ENCODE measurements around the gene TRAM2.
A peak's percentile ranks its signal among the peaks of the same experiment; 100 is the strongest.

TRAM2 gene

DNA sequence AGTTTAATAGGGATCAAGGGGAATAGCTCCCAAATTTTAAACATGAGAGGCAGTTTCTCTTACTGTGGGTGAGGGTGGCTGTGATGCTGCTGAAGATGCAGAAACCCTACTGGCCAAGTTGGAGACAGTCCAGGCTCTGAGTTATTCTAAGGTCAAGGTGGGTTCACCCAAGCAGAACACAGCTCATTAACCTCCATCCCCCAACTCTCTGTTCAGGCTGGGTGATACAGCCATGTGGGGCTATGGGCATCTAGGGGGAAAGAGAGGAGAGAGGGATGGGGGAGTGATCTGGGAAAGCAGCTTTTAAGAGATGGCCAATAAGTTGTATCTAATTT is 18.9 kb upstream of the TRAM2 start:
- in situ Hi-C loops (cut with MboI; ENCODE audit: low pct_unique_long_range_greater_than_20kb, low sequenced_read_pairs) = no loop called here
- DNase-seq = no peak

DNA sequence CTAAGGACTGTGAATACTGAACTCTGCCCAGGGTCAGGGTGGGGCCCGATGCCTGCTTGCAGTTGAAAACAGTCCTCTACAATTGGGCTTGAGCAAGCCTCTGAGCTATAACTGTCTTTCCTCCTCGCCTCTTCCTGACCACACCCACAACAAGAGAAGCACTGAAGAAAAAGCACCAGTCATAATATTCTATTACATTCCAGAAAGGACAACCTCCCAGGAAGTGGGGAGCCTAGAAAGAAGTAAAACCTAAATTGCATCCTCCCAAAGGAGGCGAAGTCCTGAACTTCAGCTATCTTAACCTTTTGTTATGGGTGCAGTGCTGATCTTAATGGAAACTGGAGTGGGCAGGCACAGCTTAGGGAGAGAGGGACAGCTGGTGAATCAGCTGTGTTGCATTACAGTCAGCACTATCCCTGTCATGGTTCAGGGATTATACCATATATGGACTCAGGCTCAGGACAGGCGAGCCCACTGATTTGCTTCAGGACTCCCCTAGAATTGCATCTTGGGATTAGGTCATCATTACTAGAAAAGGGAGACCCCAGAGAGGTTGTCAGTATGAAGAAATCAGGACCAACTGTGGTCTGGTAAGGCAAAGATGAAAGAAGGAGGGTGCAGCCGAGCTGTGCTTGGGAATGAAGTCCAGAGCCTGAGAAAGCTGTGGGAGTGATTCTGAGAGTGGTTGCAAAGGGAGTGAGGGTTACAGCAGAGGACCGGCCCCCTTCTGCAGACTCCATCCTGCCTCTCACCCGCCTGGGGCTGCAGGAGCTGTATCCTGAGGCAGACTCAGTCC is 18.3 kb upstream of the TRAM2 start:
- DNase-seq = peak; percentile 36
- in situ Hi-C loops (cut with MboI; ENCODE audit: low pct_unique_long_range_greater_than_20kb, low sequenced_read_pairs) = no loop called here

DNA sequence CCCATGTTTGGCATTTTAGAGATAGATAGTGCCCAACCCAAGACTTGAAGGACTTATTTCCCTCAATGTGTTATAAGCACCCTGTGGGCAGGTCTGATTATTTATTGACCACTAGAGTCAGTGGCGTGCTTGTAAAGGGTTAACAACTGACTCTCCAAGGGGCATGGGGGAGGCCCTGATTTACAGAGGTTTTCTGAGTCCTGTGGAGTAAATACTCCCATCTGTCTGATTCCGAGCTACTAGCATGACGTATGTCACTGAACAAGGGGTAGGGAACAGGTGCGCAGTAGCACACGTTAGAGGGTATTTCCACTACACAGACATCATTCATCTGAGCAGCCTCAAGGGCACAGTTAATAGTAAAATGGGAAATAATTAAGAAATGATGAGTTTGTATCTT is 17.4 kb upstream of the TRAM2 start:
- DNase-seq = no peak
- in situ Hi-C loops (cut with MboI; ENCODE audit: low pct_unique_long_range_greater_than_20kb, low sequenced_read_pairs) = no loop called here

DNA sequence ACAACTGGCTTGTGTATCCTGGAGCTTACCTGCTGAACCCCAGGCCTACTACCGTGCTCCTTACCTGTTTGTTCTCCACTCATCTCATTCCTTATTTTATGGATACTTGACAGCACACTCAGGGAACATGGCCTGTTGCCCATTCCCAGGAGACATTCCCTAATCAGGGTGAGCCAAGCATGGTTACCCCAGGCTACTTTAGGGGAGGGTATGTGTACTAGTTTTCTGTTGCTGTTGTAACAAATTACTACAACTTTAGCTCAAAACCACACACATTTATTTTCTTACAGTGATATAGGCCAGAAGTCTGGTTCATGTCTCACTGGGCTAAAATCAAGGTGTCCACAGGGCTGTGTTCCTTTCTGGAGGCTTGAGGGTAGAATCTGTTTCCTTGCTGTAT is 15.0 kb upstream of the TRAM2 start:
- no peak for DNase-seq

DNA sequence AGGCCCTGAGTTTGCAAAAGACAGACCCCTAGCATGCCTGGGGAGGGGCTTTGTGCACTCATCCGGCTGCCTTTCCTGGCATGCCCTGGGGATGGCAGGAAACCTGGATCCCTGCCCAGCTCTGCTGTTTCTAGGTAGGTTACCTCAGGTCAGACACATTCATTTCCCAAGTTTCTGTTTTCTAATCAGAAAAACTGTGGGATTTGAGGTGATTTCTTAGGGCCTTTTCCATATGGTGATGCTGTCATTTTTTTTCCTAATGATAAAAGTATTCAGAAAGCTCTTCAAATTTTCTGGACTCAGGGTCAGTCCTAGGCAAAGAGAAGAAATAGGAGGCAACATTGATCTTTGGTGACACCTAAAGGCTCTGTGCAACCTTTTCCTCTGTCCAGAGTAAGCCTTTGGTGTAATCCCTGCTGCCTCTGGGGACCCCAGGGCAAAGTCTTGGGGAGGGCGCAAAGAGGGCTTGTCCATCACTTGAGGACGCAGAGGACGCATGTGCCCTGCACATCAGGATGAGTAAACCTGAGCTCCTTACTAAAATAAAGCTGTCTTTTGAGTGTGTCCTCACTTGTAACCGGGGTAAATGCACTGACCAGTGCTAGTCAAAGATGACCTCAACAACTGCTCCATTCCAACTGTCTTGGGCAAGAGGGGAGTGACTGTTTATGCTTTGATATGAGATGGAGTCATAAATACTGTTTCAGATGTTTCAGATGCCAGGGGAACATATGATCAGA is 13.5 kb upstream of the TRAM2 start:
- no peak for DNase-seq
- in situ Hi-C loops (cut with MboI; ENCODE audit: low pct_unique_long_range_greater_than_20kb, low sequenced_read_pairs) = no loop called here

More for the DNA sequence above, 15.0 kb upstream of the TRAM2 start:
- in situ Hi-C loops (cut with MboI; ENCODE audit: low pct_unique_long_range_greater_than_20kb, low sequenced_read_pairs) = no loop called here

DNA sequence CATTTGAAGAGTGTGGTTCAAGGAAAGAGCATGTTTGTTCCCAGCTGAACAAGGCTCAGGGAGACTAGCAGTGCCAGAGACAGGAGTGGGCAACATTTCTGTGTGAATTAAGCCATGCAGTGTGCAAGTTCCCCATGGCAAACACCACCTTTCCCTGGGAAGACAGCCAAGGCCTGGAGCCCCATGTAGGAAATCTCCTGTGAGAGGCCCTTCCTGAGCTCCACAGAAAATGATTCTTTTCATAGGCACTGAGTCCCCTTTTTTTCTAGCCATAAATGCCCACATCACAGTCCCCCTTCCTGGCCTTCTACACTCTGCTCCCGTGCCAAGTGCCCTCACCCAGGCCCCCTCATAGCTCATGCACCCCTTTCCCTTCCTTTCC is 11.8 kb upstream of the TRAM2 start:
- in situ Hi-C loops (cut with MboI; ENCODE audit: low pct_unique_long_range_greater_than_20kb, low sequenced_read_pairs) = no loop called here
- DNase-seq = no peak

DNA sequence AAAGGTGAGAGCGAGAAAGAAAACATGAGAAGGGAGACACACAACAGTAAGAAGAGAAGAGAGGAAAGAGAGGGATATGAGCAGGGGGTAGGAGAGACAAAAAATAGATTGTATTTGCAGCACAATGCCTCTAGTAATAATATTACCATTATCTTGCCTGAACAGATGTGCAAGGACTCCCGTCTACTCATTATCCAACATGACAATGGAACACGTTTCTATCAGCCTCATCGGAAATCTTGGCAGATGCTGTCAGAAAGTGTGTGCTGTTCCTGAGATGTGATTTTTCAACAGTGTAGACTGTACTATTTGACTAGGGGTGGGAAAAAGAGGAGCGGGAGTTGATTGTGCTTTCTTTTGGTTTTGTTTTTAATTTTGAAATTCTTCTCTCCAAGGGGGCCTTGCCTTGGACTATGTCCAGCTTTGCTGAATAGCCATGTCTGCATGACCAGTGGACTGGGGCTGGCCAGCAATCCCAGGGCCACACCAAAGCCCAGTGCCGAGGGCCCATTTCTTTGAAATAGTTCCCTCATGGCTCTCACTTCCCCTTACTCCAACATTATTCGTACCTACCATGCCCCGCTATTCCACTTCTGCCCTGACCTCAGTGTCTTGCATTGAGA is 11.3 kb upstream of the TRAM2 start:
- in situ Hi-C loops (cut with MboI; ENCODE audit: low pct_unique_long_range_greater_than_20kb, low sequenced_read_pairs) = no loop called here
- no peak for DNase-seq

DNA sequence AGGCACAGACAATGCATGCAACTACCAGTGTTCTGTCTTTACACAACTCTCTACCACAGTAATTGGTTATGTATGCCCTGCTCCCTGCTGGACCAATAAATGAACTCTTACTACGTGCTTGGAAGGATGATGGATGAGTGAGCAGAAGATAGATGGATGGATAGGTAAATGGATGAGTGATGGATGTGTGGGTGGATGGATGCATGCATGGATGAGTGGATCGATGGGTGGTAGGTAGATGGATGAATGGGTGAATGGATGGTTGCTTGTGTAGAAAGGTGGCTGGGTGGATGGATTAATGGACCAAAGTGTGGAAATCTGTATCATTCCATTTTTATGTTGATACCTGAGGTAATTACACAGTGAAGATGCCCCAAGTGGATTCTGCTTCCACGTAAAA is 10.1 kb upstream of the TRAM2 start:
- DNase-seq = no peak

DNA sequence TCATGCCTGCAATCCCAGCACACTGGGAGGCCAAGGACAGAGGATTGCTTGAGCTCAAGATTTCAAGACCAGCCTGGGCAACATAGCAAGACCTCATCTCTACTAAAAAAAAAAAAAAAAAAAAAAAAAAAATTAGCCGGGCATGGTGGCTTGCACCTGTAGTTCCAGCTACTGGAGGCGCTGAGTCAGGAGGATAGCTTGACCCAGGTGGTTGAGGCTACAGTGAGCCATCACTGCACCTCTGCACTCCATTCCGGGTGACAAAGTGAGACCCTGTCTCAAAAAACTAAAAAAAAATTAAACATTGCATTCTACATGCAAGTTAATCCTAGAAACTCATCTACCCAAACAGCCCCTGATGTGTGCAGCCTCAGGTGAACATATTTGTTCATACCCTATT is 7.3 kb upstream of the TRAM2 start:
- DNase-seq = no peak
- in situ Hi-C loops (cut with MboI; ENCODE audit: low pct_unique_long_range_greater_than_20kb, low sequenced_read_pairs) = no loop called here

More for the DNA sequence above, 10.1 kb upstream of the TRAM2 start:
- in situ Hi-C loops (cut with MboI; ENCODE audit: low pct_unique_long_range_greater_than_20kb, low sequenced_read_pairs) = no loop called here

DNA sequence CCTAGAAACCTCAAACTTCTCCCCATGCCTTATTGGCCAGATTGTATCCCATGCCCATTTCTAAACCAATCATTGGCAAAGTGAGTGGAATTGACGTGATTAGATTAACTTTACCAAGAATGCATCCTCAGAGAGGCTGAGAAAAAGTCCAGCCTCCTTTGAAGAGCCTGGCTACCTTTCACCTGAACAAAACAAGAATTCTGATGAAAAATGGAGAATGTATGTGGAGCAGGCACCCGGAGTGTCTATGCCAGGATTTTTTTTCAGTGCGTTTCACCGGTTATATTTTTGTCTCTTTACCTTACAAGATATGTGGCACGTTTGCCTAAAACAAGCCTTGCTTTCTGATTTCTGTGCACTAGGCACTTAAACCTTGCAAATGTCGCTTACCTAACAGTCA is 6.1 kb upstream of the TRAM2 start:
- in situ Hi-C loops (cut with MboI; ENCODE audit: low pct_unique_long_range_greater_than_20kb, low sequenced_read_pairs) = no loop called here
- no peak for DNase-seq

DNA sequence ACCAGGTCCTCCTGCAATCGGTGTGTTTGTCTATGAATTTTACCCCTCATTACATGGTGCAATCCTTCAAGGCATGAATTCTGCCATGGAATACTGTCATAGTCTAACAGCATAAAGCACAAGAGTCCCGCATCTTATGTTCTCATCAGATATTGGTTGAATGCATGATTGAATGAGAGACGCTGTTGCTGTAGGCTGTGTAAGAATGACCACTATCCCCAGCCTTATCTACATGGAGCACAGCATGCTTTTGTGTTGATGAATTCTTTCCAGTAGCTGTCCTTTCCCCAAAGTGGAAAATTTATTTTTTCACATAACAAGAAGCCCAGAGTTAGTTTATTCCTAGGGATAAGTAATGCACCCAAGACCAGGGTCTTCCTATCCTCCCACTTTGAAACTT is 5.6 kb upstream of the TRAM2 start:
- in situ Hi-C loops (cut with MboI; ENCODE audit: low pct_unique_long_range_greater_than_20kb, low sequenced_read_pairs) = no loop called here
- DNase-seq = no peak

DNA sequence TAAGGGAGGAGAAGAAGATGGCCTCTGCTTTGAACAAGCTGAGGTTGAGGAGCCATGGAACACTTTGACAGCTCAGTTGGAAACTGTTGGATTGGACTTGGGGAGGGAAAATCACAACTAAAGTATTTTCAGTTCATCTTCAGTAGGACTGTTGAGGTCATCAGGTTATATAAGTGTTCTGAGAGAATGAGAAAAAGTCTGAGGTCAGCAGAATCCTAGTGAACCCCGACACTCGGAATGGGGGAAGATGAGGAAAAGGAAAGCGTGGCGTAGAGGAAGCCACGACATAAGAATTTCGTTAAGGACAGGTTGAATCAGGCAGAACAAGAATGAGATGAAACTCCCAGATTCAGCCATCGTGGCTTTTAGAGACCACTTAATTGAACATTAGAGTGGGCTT is 4.0 kb upstream of the TRAM2 start:
- in situ Hi-C loops (cut with MboI; ENCODE audit: low pct_unique_long_range_greater_than_20kb, low sequenced_read_pairs) = no loop called here

DNA sequence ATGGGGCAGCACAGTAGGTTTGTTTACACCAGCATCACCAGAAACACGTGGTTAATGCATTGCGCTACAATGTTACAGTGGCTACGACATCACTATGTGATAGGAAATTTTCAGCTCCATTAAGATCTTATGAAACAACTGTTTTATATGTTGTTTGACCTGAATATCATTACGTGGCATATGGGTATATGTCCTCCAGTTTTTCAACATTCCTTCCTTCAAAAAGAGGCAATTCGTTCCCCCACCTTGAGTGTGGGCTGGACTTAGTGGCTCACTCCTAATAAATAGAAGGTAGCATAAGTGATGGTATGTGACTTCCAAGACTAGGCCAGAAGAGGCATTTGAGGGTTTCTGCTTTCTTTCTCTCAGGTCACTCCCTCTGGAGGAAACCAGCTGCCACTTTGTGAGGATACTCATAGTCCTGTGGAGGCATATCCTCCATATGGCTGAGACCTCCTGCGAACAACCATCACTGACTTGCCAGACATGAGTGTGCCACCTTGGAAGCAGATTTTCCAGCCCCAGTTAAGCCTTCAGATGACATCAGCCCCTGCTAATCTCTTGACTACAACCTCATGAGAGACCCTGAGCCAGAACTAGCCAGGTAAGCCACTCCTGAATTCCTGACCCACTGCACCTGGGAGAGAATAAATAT is 2.3 kb upstream of the TRAM2 start:
- in situ Hi-C loops (cut with MboI; ENCODE audit: low pct_unique_long_range_greater_than_20kb, low sequenced_read_pairs) = no loop called here
- DNase-seq = no peak

More for the DNA sequence above, 4.0 kb upstream of the TRAM2 start:
- no peak for DNase-seq

DNA sequence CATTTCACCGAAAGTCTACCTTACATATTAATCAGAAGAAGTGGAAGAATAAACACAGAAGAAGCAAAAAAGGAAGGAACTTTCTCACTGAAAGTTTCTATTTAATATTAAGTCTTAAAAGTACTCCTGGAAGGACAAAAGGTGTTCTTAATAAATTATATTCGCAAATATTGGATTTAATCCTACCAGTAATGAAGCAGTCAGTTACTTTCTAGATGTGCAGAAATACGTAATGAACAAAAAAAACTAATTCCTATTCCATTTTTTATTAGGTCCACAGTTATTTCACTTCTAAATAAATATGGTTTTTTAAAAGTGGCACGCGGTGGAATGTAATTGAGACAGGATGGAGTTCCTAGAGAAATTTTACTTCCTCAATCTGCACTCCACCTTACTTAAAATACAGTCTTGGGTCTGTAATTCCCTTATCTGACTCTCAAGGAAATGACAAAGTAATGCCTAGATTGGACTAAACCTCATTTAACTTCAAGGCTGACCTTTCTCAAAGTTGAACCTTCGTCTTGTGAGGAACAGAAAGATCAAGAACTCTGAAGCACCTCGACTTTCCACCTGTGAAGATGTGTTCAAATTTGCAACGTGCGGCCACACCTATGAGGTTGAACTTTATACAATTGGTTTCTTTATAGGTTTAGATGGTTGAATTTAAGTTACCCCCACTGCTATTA is 1.1 kb upstream of the TRAM2 start:
- peak; percentile 67 for DNase-seq
- in situ Hi-C loops (cut with MboI; ENCODE audit: low pct_unique_long_range_greater_than_20kb, low sequenced_read_pairs) = no loop called here

DNA sequence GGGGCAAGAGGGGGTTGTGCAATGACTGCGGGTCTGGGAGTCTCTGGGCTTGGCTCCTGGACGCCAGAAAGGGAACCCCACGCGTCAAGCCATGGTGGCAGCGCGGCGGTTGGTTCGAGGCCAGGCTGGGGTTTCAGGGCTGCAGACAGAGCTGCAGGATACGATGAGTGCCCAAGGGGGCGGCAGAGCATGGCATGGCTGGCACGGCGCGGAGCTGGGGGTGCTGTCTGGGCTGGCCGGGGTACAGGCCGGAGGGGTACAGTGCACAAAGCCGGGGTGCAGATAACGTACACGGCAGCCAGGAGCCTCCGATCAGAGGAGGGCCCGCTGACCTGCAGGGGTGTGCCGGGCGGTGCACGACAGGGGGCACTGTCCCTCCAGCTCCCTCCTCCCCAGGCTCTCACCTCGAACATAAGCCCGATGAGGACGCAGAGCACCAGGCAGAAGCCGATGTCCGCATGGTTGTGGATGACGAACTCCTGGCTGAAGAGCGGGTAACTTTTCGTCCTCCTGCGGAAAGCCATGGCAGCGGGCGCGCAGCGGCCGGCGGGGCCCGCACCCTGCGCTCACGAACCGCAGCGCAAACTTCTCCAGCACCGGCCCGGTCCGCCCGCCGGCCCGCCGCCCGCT is 353 bp downstream of the TRAM2 start:
- DNase-seq = peak; percentile 83
- in situ Hi-C loops (cut with MboI; ENCODE audit: low pct_unique_long_range_greater_than_20kb, low sequenced_read_pairs) = no loop called here

DNA sequence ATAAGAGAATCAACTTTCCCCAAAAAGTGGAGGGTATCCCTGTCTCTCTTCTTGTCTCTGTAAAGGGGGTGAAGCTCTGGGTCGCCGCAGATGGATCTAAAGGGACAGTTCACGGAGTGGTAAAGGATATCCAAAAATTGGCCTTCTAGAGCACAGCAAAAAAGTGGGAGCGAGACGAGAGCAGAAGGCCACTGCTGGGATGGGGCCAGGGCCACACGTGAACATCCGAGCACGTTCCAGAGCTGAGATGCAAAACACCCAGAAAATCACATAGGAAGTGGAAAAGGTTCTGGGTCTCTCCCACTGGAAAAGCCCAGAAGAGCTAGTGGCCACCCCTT is 837 bp downstream of the TRAM2 start:
- in situ Hi-C loops (cut with MboI; ENCODE audit: low pct_unique_long_range_greater_than_20kb, low sequenced_read_pairs) = no loop called here
- no peak for DNase-seq

DNA sequence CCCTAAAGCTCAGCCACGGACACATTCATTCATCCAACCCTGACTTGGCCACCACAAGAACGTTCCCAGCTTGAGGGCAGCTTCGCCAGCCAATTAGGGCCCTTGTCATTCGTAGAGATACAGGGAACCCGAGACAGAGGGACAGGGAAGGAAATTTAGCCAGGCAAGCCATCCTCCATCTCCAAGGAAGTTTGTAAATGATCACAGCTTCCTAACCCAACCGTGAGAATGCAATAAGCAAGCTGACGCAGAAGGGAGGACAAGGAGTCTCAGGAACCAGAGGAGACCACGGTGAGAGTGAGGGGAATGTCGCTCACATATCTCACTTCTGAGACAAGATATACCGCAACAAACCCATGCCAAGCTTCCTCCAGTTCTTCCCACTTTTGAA is 1.4 kb downstream of the TRAM2 start:
- DNase-seq = no peak
- in situ Hi-C loops (cut with MboI; ENCODE audit: low pct_unique_long_range_greater_than_20kb, low sequenced_read_pairs) = no loop called here

DNA sequence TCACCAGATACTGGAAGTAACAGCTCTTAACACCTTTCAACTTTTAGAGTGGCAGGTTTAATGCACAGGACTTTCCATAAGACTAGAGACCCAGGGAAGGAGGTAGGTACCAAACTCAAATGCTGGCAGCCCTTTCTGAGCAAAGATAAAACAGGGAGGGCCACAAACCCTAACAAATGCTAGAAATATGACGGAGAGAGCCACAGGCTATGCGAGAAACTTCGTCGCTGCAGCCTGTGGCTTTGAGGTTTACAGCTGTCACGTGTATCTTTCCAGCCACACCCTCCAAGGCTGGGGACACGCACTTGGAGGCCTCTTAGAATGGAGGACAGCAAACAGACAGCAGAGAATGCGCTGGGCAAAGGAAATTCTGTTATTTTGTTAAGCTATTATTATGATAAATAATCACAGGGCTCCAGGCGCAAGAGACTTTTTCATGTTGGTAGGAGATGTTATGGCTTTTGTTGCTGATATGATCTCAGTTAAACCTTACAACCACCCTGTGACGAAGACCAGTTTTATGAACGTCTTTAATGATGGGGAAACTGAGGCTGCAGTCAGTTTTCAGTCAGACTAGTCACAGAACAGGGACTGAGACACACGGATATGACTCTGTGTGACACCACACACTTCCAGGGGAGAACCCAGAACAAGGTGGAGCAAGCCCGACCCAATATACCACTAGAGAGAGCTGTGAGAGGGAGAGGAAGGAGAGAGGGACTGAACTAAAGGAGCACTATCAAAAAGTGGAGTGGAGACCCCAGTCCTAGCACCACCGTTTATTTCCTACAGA is 2.0 kb downstream of the TRAM2 start:
- in situ Hi-C loops (cut with MboI; ENCODE audit: low pct_unique_long_range_greater_than_20kb, low sequenced_read_pairs) = no loop called here
- peak; percentile 65 for DNase-seq

All from KBM-7 (cell line).